Measurements from ENCODE around the gene IL3RA.
"Not testable (repeated sequence)": the region's sequence is repeated elsewhere in the genome, so short reads cannot be mapped to it uniquely, and the experiment has no call there.

The IL3RA gene

GRCh38 chrX:1308476-1308875 is 28.1 kb upstream of the IL3RA start:
- DNase-seq (ENCODE audit: extremely low read depth, insufficient read length), result no peak
- no peak for TF ChIP-seq CTCF (IDR thresholded peaks at IDR 0.05; ENCODE audit: insufficient read depth, low read length, poor library complexity, severe bottlenecking)
- no peak overlapping the region for H3K4me3 ChIP-seq (replicated peaks; ENCODE audit: low read depth, low read length)
- H3K36me3 ChIP-seq (ENCODE audit: control insufficient read depth, insufficient read depth, low read length), result no peaks in the 10 kb centered on the region
- H3K27me3 ChIP-seq (replicated peaks; ENCODE audit: control insufficient read depth, insufficient read depth, low read length), result no peaks in the 10 kb centered on the region

DNA sequence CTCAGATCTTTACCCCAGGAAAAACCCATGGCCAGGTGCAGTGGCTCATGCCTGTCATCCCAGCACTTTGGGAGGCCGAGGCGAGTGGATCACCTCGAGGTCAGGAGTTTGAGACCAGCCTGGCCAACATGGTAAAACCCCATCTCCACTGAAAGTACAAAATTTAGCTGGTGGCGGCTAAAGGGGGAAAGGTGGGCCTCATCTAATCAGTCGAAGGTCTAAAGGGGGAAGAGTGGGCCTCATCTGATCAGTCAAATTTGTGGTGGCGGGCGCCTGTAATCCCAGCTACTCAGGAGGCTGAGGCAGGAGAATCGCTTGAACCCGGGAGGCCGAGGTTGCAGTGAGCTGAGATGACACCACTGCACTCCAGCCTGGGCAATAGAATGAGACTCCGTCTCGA is 27.7 kb upstream of the IL3RA start:
- H3K27me3 ChIP-seq (replicated peaks; ENCODE audit: control insufficient read depth, insufficient read depth, low read length); H3K36me3 ChIP-seq (ENCODE audit: control insufficient read depth, insufficient read depth, low read length); H3K4me3 ChIP-seq (replicated peaks; ENCODE audit: low read depth, low read length); DNase-seq (ENCODE audit: extremely low read depth, insufficient read length): not testable (repeated sequence)

DNA sequence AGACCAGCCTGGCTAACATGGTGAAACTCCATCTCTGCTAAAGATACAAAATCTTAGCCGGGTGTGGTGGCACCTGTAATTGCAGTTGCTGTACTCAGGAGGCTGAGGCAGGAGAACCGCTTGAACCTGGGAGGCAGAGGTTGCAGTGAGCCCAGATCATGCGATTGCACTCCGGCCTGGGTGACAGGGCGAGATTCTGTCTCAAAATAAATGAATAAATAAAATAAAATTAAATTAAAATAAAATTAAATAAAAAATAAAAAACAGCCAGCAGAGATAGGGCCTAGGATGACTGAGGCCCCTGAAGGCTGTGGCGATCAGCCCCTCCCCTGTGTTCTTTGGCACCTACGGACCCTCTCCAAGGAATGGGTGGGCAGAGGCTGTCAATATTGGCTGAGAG is 22.8 kb upstream of the IL3RA start:
- no peak for DNase-seq (ENCODE audit: extremely low read depth, insufficient read length)
- no peaks in the 10 kb centered on the region for H3K27me3 ChIP-seq (replicated peaks; ENCODE audit: control insufficient read depth, insufficient read depth, low read length)
- H3K4me3 ChIP-seq (replicated peaks; ENCODE audit: low read depth, low read length), result no peak overlapping the region
- no peak for TF ChIP-seq CTCF (IDR thresholded peaks at IDR 0.05; ENCODE audit: insufficient read depth, low read length, poor library complexity, severe bottlenecking)
- no peaks in the 10 kb centered on the region for H3K36me3 ChIP-seq (ENCODE audit: control insufficient read depth, insufficient read depth, low read length)

GRCh38 chrX:1316527-1316926 is 20.1 kb upstream of the IL3RA start:
- no peaks in the 10 kb centered on the region for H3K27me3 ChIP-seq (replicated peaks; ENCODE audit: control insufficient read depth, insufficient read depth, low read length)
- no peaks in the 10 kb centered on the region for H3K36me3 ChIP-seq (ENCODE audit: control insufficient read depth, insufficient read depth, low read length)
- DNase-seq (ENCODE audit: extremely low read depth, insufficient read length), result no peak
- TF ChIP-seq CTCF (IDR thresholded peaks at IDR 0.05; ENCODE audit: insufficient read depth, low read length, poor library complexity, severe bottlenecking), result no peak
- H3K4me3 ChIP-seq (replicated peaks; ENCODE audit: low read depth, low read length), result no peak overlapping the region

DNA sequence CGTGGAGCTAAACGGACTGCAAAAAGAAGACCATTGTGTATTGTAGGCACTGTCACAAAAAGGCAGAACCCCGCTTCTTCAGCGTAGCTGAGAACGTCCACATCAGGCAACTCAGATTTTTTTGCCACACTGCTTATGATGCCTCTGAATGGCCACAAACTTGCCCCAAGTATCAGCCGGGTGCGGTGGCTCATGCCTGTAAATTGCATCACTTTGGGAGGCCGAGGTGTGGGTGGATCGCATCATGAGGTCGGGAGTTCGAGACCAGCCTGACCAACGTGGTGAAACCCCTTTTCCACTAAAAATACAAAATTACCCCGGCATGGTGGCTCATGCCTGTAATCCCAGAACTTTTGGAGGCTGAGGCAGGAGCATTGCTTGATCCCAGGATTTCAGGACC is 14.9 kb upstream of the IL3RA start:
- Histone ChIP-seq H3K36me3 (ENCODE audit: control insufficient read depth, insufficient read depth, low read length) (no peaks in the 10 kb centered on the region), H3K4me3 (replicated peaks; ENCODE audit: low read depth, low read length) (no peak overlapping the region), H3K27me3 (replicated peaks; ENCODE audit: control insufficient read depth, insufficient read depth, low read length) (no peaks in the 10 kb centered on the region)
- no peak for DNase-seq (ENCODE audit: extremely low read depth, insufficient read length)
- TF ChIP-seq CTCF (IDR thresholded peaks at IDR 0.05; ENCODE audit: insufficient read depth, low read length, poor library complexity, severe bottlenecking), result no peak

DNA sequence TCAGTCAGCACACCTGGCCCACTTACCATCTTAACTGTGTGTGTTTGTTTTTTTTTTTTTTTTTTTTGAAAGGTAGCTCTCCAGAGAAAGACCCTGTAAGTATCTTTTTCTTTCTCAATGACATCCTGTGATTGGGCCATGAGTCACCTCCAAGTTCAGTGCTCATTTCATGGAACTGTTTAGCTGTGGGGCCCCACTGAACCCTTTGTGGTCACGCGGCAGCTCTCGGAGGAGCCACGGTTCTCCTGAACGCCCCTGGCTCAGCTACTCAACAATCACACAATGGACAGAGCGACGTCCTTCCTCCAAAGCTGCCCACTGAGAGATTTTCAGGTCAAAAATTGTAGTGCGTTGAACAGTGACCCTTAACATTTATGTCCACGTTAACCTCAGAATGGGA is 14.2 kb upstream of the IL3RA start:
- Histone ChIP-seq H3K27me3 (replicated peaks; ENCODE audit: control insufficient read depth, insufficient read depth, low read length) (no peaks in the 10 kb centered on the region), H3K36me3 (ENCODE audit: control insufficient read depth, insufficient read depth, low read length) (no peaks in the 10 kb centered on the region), H3K4me3 (replicated peaks; ENCODE audit: low read depth, low read length) (no peak overlapping the region)
- DNase-seq (ENCODE audit: extremely low read depth, insufficient read length), result no peak
- no peak for TF ChIP-seq CTCF (IDR thresholded peaks at IDR 0.05; ENCODE audit: insufficient read depth, low read length, poor library complexity, severe bottlenecking)
